ENCODE results near the gene VSTM5. TPM values are rescaled to one million over a fixed set of nuclear protein-coding genes. Genes with fewer than 3 reads are reported as not detected.
"Not testable (repeated sequence)": the region's sequence is repeated elsewhere in the genome, so short reads cannot be mapped to it uniquely, and the experiment has no call there.

The VSTM5 gene
- total and polyA plus RNA-seq, 2 of the 8 experiments (the other 6 are each of a cell fraction or from before 2014, with no cell fraction given), result 0.22 to 0.70 TPM

GRCh38 chr11:93879114-93879513 is 28.7 kb upstream of the VSTM5 start:
- not testable (repeated sequence) for H3K79me1 ChIP-seq (ENCODE audit: low read depth, low read length); H3K23ac ChIP-seq (ENCODE audit: insufficient read length); H4K5ac ChIP-seq (ENCODE audit: insufficient read length, low read depth, low read length); H2BK20ac ChIP-seq (ENCODE audit: low read length); H2BK5ac ChIP-seq (ENCODE audit: low read depth, low read length); H3K9me3 ChIP-seq (ENCODE audit: insufficient read depth in 2 of 2, low read depth in 1 of 2, low read length in 1 of 2); H3K56ac ChIP-seq (replicated peaks; ENCODE audit: insufficient read length, low read depth, low read length); FAIRE-seq; H3K9ac ChIP-seq (replicated peaks in 1 of 4; ENCODE audit: extremely low read depth in 1 of 4, low read depth in 3 of 4, low read length in 3 of 4); H3K27ac ChIP-seq (ENCODE audit: low read depth, low read length); H3K79me2 ChIP-seq (ENCODE audit: control insufficient read depth in 1 of 2, insufficient read depth in 2 of 2, low read length in 2 of 2); H3K4ac ChIP-seq (replicated peaks; ENCODE audit: insufficient read length, low read depth, low read length); H2BK12ac ChIP-seq (ENCODE audit: low read depth, low read length); H2AK5ac ChIP-seq (ENCODE audit: low read depth, low read length); H4K91ac ChIP-seq (replicated peaks; ENCODE audit: insufficient read length, low read length); H3K27me3 ChIP-seq (replicated peaks in 1 of 4; ENCODE audit: control insufficient read depth in 3 of 4, extremely low read depth in 1 of 4, insufficient read depth in 3 of 4, low read length in 3 of 4); H4K8ac ChIP-seq (ENCODE audit: extremely low read depth, insufficient read depth, low read length); H2AFZ ChIP-seq (ENCODE audit: low read length); H3K4me3 ChIP-seq (ENCODE audit: extremely low read depth in 1 of 4, insufficient read depth in 2 of 4, low read depth in 3 of 4, low read length in 4 of 4); H3K4me2 ChIP-seq (ENCODE audit: insufficient read depth in 1 of 2, low read depth in 2 of 2, low read length in 2 of 2); DNase-seq (ENCODE audit: low read depth in 1 of 2, low spot score in 2 of 2); H2BK15ac ChIP-seq (ENCODE audit: low read length); H2BK120ac ChIP-seq (replicated peaks; ENCODE audit: low read depth, low read length); H3K36me3 ChIP-seq (ENCODE audit: control insufficient read depth in 2 of 4, insufficient read depth in 4 of 4, low read length in 3 of 4); H4K20me1 ChIP-seq (replicated peaks in 1 of 2; ENCODE audit: control insufficient read depth in 1 of 2, insufficient read depth in 2 of 2, low read length in 2 of 2); H3K23me2 ChIP-seq (ENCODE audit: low read depth, low read length); H3K18ac ChIP-seq (ENCODE audit: extremely low read depth, low read length); H3K14ac ChIP-seq (ENCODE audit: insufficient read length)
- 0 out of 2 replicates have a peak, but pooled peaks have one; percentile 14 for TF ChIP-seq TEAD4 (IDR thresholded peaks at IDR 0.05; ENCODE audit: low read depth, low read length)
- ChIA-PET CTCF (ENCODE audit: partially characterized antibody) (interaction anchor here (2.4 to 3.7 kb wide), 2 partner anchors 12 to 16 kb away, joined by 13 to 19 read pairs; no protein-coding TSS in a partner anchor), POLR2A (ENCODE audit: partially characterized antibody) (interaction anchor here (1.0 kb wide), 1 partner anchor 12 kb away, joined by 4 read pairs; no protein-coding TSS in a partner anchor)
- H3K4me1 ChIP-seq (replicated peaks in 1 of 4; ENCODE audit: control insufficient read depth in 3 of 4, insufficient read depth in 4 of 4, low read length in 3 of 4), result peaks cover 3 to 11% (median 8%) of the 10 kb centered on the region in 4 experiments; a peak in 5 of 7 replicates
